ENCODE measurements around the gene NISCH.

GRCh38 chr3:52489453-52489852, 34.0 kb downstream of the NISCH start:
- TF ChIP-seq POLR2A (IDR thresholded peaks at IDR 0.05) = no peak
- TF ChIP-seq CTCF (IDR thresholded peaks at IDR 0.05) = no peak
- no peak for TF ChIP-seq POLR2AphosphoS5 (IDR thresholded peaks at IDR 0.05)

All from breast epithelium (tissue), 3 donors.